ENCODE results near the gene KIFAP3. TPM values are rescaled to one million over a fixed set of nuclear protein-coding genes. Genes with fewer than 3 reads are reported as not detected.

KIFAP3 gene
- total RNA-seq, 2 experiments from 2014 or later, result 27.7 to 28.0 TPM

DNA sequence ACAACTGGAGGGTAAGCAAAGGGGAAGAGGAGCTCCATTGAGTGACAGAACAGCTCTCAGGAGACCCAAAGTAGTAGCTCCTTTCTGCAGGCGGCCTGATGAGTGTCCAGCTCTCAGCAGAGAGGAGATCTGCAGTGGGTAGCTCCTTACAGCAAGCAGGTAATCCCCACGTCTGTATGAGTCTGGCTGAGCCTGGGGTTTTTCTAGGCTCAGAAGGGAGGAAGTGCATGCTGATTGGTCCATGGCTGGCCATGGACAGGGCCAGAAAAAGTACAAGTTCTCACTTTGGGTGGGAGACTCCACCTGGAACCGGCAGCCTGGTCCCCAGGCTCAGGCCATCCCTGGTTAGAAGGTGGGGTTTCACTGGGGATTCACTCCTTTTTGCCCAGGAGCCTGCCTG, 129.9 kb downstream of the KIFAP3 start:
- POLR2A ChIA-PET, result interaction anchor here (0.7 kb wide), 1 partner anchor 91 kb away, joined by 3 read pairs; no protein-coding TSS in a partner anchor
- H3K4me1 Mint-ChIP-seq, result no peaks in the 10 kb centered on the region
- H3K4me3 Mint-ChIP-seq, result no peak overlapping the region
- no peaks in the 10 kb centered on the region for H3K27me3 Mint-ChIP-seq
- H3K36me3 Mint-ChIP-seq (ENCODE audit: low read depth), result no peaks in the 10 kb centered on the region
- CTCF ChIA-PET, result interaction anchor here (2.0 kb wide), 1 partner anchor 12 kb away, joined by 4 read pairs; no protein-coding TSS in a partner anchor
- DNase-seq, result no peak
- no peaks in the 10 kb centered on the region for H3K9me3 Mint-ChIP-seq
- H3K27ac Mint-ChIP-seq, result no peak overlapping the region

DNA sequence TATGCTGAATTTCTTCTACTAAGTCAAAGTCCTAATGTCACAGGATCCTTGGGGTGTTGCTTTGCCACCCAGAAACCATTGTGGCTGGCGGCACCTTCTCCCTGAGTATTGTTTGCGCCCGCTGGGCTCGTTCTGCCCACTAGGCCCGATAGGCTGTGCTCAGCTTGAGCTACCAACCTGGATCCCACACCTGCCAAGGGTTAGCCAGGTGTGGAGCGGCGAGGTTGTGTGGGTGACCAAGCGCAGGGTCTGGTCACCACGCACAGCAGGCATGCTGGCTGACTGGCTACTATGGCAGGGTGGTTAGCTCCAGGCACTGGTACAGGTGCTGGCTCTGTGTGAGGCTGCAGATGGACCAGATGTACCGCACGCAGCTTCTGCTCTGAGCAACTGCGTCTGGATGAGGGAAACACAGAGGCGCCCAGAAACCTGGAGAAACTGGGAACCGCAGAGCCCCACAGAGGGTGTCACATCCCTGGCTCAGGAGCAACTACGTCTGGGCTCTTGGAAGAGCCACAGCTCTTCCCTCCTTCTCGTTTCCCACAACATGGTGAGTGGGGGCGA, 130.4 kb downstream of the KIFAP3 start:
- no peaks in the 10 kb centered on the region for H3K36me3 Mint-ChIP-seq (ENCODE audit: low read depth)
- CTCF ChIA-PET, result interaction anchor here (2.0 kb wide), 1 partner anchor 12 kb away, joined by 4 read pairs; no protein-coding TSS in a partner anchor
- H3K27me3 Mint-ChIP-seq, result no peaks in the 10 kb centered on the region
- no peak overlapping the region for H3K27ac Mint-ChIP-seq
- H3K4me1 Mint-ChIP-seq, result no peaks in the 10 kb centered on the region
- no peaks in the 10 kb centered on the region for H3K9me3 Mint-ChIP-seq
- no peak overlapping the region for H3K4me3 Mint-ChIP-seq
- POLR2A ChIA-PET, result interaction anchor here (0.7 kb wide), 1 partner anchor 92 kb away, joined by 3 read pairs; no protein-coding TSS in a partner anchor
- DNase-seq, result no peak

DNA sequence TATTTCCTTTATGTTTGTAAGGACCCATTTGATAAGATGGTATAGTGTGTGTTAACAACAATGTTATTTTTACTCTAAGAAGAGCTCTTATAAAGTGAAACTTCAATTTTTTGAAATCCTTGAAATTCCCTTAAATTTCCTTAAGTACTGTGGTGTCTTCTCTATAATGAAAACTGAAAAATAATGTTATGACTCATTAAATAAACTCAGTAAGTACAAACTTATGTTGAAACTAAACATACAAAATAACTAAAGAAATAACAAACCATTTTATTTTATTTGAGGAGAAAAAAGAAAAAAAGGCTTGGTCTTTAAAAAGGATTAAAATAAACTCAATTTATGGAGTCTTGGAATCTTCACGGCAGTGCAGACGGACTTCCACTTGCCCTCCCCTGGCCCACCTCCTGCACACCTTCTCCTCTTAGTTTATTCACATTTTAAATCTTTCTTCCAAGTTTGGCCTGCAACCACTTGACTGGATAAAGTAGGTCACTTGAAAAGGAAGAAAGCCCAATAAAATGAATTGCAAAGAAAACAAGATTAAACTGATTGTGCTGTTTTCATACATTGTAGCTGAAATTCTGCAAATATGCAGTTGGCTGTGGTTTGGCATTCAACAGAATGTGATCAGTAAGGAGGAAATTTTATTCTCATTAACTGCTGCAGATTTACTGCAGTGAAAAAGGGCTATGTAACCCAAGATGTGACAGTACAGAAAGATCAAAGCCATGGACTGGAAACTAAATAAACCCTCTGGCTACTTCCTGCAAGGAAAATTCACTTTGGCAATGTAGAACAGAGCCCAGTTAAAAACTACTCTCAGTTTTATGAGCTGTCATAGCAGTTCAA, 132.3 kb downstream of the KIFAP3 start:
- Mint-ChIP-seq H3K4me3 (no peak overlapping the region), H3K27ac (no peak overlapping the region), H3K4me1 (no peaks in the 10 kb centered on the region), H3K27me3 (no peaks in the 10 kb centered on the region), H3K36me3 (ENCODE audit: low read depth) (no peaks in the 10 kb centered on the region), H3K9me3 (no peaks in the 10 kb centered on the region)
- no peak for DNase-seq
- POLR2A ChIA-PET, result no interaction called here
- CTCF ChIA-PET, result interaction anchor here (0.8 kb wide), 1 partner anchor 133 kb away, joined by 3 read pairs; the partner anchor contains the start of gene KIFAP3

DNA sequence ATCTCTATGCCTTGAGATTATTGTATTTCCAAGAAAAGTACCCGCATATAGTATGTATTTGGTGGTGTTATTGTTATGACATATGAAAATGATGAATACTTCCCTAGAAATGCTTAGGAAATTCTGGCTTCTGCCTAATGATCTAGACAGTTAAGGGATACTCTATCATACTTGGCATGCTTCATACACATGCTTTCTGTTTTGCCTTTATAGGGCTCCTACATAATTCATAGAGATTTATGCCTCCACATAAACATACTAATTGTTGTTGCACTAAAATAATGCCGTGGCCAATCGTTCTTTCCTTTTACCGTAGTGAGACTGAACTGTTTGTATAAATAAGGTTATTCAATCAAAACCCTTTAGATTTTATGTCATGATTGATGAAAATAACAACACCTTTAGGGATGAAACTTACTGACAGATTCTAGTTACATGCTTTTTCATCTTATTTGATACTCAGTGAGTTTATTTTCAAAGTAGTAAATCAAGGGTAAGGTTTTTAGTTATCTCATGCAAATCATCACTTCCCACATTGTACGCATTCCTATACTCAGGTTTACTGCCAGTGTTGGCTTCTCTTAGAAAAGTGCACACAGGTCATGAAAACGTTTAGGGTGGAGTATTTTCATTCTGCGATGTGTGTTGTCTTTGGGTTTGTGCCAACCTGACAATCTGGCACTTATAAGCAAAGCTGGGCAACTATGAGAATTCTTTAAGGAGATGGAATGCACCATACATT, 140.3 kb downstream of the KIFAP3 start:
- Mint-ChIP-seq H3K27me3 (no peaks in the 10 kb centered on the region), H3K36me3 (ENCODE audit: low read depth) (no peaks in the 10 kb centered on the region), H3K4me3 (no peak overlapping the region), H3K9me3 (no peaks in the 10 kb centered on the region), H3K27ac (no peak overlapping the region), H3K4me1 (no peaks in the 10 kb centered on the region)
- CTCF ChIA-PET, result no interaction called here
- no peak for DNase-seq
- POLR2A ChIA-PET, result no interaction called here

DNA sequence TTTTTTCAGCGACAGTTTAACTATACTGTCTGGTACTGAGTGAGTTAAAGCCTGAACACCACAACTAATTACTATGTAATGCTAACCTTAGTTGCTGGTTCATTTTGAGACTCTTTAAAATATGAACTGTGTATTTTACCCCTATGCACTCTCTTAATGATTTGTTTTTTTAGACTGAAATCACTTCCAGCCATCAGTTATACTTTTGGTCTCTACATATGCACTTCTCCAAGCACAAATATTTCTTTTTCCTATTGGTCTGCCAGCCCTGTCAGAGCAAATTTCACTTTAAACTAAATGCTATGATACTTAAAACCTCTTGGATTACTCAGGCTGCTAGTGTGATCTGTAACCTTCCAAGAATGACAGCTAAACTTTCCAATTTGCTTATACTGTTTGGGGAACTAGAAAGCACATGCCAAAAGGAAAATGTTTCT, 142.7 kb downstream of the KIFAP3 start:
- Mint-ChIP-seq H3K27ac (no peak overlapping the region), H3K27me3 (no peaks in the 10 kb centered on the region), H3K9me3 (no peaks in the 10 kb centered on the region), H3K4me1 (peaks cover 9% of the 10 kb centered on the region), H3K4me3 (no peak overlapping the region), H3K36me3 (ENCODE audit: low read depth) (no peaks in the 10 kb centered on the region)
- POLR2A ChIA-PET, result no interaction called here
- CTCF ChIA-PET, result no interaction called here
- DNase-seq, result no peak

DNA sequence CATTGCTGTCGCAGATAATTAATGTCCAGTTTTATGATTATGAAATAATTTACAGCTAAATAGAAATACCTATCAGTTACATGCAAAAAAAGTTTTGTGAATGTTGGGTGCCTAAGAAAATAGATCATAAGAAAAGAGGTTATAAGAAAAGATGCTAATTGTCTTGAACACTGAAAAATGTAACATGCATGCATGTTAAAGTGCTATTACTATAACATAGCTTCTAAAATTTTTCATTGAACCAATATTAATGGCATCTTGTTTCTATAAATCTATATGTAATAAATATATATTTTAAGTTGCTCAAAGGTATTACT, 145.3 kb downstream of the KIFAP3 start:
- Mint-ChIP-seq H3K27me3 (no peaks in the 10 kb centered on the region), H3K27ac (no peak overlapping the region), H3K4me1 (peaks cover 20% of the 10 kb centered on the region), H3K9me3 (no peaks in the 10 kb centered on the region), H3K4me3 (no peak overlapping the region), H3K36me3 (ENCODE audit: low read depth) (no peaks in the 10 kb centered on the region)
- ChIA-PET POLR2A (interaction anchor here (1.5 kb wide), 1 partner anchor 37 kb away, joined by 8 read pairs; no protein-coding TSS in a partner anchor), CTCF (interaction anchor here (0.6 to 2.0 kb wide), 11 partner anchors 10 to 395 kb away, joined by 3 to 8 read pairs (median 4); partner anchors contain the start of gene KIFAP3)
- DNase-seq, result no peak

DNA sequence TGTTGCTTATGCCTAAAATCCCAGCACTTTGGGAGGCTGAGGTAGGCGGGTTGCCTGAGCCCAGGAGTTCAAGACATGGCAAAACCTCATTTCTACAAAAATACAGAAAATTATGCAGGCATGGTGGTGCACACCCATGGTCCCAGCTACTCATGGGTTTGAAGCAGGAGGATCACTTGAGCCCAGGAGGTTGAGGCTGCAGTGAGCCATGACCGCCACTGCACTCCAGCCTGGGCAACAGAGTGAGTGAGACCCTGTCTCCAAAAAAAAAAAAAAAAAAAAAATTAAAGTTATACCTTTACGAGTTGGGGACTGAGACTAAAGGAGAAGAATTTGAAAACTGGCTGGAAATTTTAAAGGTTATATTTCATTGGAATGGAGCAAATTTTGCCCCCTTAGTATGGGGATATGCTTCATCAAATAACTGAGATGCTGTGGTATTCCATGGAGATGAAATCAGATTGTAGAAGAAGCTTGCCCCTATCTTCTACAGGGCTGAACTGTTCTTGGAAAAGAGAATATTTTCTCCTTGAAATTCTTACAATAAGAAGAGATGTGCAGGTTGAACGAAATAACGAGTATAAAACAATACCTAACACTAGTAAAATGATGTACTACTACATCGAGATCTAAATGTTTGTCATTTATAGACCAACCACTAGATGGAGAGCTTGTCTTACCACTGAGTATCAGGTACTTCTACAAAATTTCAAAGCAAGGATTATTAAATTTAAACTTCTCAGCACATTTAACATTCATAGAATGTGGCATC, 145.9 kb downstream of the KIFAP3 start:
- Mint-ChIP-seq H3K27ac (no peak overlapping the region), H3K27me3 (no peaks in the 10 kb centered on the region), H3K36me3 (ENCODE audit: low read depth) (no peaks in the 10 kb centered on the region), H3K4me3 (no peak overlapping the region), H3K9me3 (no peaks in the 10 kb centered on the region), H3K4me1 (peaks cover 20% of the 10 kb centered on the region)
- POLR2A ChIA-PET, result interaction anchor here (1.5 kb wide), 1 partner anchor 37 kb away, joined by 8 read pairs; no protein-coding TSS in a partner anchor
- DNase-seq, result no peak
- CTCF ChIA-PET, result interaction anchor here (0.6 to 2.0 kb wide), 11 partner anchors 9 to 395 kb away, joined by 3 to 8 read pairs (median 4); partner anchors contain the start of gene KIFAP3

DNA sequence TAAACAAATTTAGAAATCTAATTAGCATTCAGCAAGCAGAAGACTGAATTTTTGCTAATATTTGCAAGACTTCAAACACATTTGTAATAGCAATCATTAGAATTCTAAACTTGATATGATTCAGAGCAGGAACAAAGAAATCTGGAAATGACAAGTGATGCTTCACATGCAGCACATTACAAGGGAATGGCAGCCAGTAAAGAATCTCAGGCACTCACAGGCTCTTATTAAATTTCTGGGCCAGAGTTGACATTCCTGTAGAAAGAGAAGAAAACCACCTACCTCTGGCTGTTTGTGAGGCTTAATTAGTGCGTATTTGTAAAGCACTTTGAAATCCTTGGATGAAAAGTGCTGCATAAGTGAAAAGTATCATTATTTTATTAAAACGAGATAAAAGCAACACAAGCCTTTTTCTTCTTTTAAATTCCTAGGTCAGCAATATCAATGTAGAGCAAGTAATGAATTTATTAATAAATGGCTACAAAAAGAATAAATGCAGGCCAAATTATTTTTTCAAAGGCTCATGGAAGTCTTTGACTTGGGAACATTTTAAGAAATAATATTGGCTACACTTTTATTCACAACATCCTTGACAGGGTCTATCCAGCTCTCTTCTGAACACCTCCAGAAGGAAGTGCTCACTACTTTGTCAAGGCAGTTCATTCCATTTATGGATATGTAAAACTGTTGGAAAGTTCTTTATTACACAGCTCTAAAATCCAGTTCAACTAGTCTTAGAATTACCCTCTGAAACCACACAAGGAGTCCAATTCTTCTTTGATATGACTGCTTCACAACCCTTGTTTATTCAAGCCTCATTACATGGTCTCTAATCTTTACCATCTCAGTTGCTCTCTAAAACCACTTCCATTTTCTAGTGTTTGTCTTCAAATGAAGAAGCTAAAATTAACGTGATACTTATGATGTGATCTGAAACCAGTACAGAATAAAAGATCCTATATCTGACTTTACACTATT, 148.7 kb downstream of the KIFAP3 start:
- Mint-ChIP-seq H3K36me3 (ENCODE audit: low read depth) (peaks cover 4% of the 10 kb centered on the region), H3K27ac (peak overlapping the region; percentile 64), H3K4me1 (peaks cover 20% of the 10 kb centered on the region), H3K27me3 (no peaks in the 10 kb centered on the region), H3K4me3 (no peak overlapping the region), H3K9me3 (no peaks in the 10 kb centered on the region)
- ChIA-PET POLR2A (interaction anchor here (0.8 to 2.2 kb wide), 6 partner anchors 10 to 148 kb away, joined by 3 to 22 read pairs (median 6); partner anchors contain the start of genes KIFAP3, METTL18 and SCYL3), CTCF (interaction anchor here (1.1 kb wide), 1 partner anchor 17 kb away, joined by 3 read pairs; no protein-coding TSS in a partner anchor)
- DNase-seq, result no peak

DNA sequence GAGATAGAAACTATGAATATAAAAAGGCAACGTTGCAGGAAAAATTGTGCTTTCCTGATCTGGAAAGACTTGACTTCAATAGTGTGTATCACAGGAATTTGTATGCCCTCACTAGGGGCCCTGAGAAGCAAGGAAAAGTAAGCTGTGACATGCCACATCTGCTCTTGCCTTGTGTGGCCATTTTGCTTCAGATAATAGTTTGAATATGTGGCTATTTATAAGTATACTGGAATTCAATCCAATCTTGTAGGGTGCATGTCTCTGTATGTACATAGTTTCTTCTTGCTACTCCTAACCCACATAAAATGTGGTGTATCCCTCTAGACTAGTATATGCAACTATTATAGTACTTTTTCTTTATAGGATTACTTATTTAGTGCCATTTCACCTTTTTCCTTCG, 149.7 kb downstream of the KIFAP3 start:
- Mint-ChIP-seq H3K27ac (no peak overlapping the region), H3K4me1 (peaks cover 20% of the 10 kb centered on the region), H3K9me3 (no peaks in the 10 kb centered on the region), H3K4me3 (no peak overlapping the region), H3K27me3 (no peaks in the 10 kb centered on the region), H3K36me3 (ENCODE audit: low read depth) (peaks cover 4% of the 10 kb centered on the region)
- DNase-seq, result no peak
- POLR2A ChIA-PET, result no interaction called here
- CTCF ChIA-PET, result no interaction called here

DNA sequence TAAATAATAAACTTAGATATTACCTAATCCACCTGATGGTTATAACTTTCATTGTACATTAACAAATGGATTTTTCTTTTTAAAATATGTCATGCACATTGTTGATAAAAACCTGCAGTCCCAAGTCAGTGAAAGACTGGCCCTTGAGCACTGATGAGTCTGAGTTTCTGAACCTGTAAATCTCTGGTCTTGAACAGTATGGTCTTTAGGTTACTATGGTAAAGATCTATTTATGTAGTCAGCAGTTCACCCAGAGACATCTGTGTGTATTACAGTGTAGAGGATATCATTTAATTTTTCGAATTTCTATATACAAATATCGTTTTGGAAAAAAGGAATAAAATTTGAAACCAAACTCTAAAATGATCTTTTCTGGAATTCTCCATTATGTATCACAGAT, 150.4 kb downstream of the KIFAP3 start:
- H3K4me3 Mint-ChIP-seq, result no peak overlapping the region
- no peaks in the 10 kb centered on the region for H3K27me3 Mint-ChIP-seq
- H3K36me3 Mint-ChIP-seq (ENCODE audit: low read depth), result peaks cover 5% of the 10 kb centered on the region
- H3K27ac Mint-ChIP-seq, result no peak overlapping the region
- CTCF ChIA-PET, result no interaction called here
- no peak for DNase-seq
- no peaks in the 10 kb centered on the region for H3K9me3 Mint-ChIP-seq
- POLR2A ChIA-PET, result no interaction called here
- H3K4me1 Mint-ChIP-seq, result peaks cover 20% of the 10 kb centered on the region

DNA sequence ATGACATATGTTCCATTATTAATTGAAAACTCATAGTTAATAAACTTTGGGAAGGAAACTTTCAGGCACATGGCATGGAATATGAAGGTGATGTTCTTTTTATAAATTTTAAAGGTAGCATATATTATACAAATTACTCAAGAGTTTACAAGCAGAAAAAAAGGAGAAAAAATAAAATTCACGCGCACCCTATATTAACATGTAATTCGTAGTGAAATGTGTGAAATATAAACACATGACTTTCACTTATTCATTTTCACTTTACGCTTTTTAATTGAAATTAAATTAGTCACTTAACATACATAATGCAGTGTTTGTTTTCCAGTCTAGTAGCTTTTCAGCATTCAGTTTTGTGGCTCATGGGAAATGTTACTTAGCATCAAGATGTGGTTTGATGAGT, 153.4 kb downstream of the KIFAP3 start:
- CTCF ChIA-PET, result no interaction called here
- DNase-seq, result no peak
- Mint-ChIP-seq H3K4me3 (no peak overlapping the region), H3K4me1 (peaks cover 14% of the 10 kb centered on the region), H3K9me3 (no peaks in the 10 kb centered on the region), H3K36me3 (ENCODE audit: low read depth) (peaks cover 10% of the 10 kb centered on the region), H3K27me3 (no peaks in the 10 kb centered on the region), H3K27ac (no peak overlapping the region)
- POLR2A ChIA-PET, result no interaction called here
